Measurements from ENCODE around the gene CBX8. TPM values are rescaled to one million over a fixed set of nuclear protein-coding genes. Genes with fewer than 3 reads are reported as not detected.

CBX8 gene
- total and polyA plus RNA-seq, 2 of the 13 experiments (the other 11 are each of a cell fraction or from before 2014, with no cell fraction given): 0.34 to 12.6 TPM

GRCh38 chr17:79786930-79787643, 9.8 kb downstream of the CBX8 start (continued):
- TF ChIP-seq TIGD3 (CRISPR knock-in tag; IDR thresholded peaks at IDR 0.05; ENCODE audit: borderline replicate concordance) (no peak), FOXO1 (CRISPR knock-in tag; IDR thresholded peaks at IDR 0.05) (no peak), NFKB2 (CRISPR knock-in tag; IDR thresholded peaks at IDR 0.05; ENCODE audit: borderline replicate concordance) (no peak), ZNF282 (IDR thresholded peaks at IDR 0.05; ENCODE audit: partially characterized antibody) (no peak), ZNF224 (CRISPR knock-in tag; IDR thresholded peaks at IDR 0.05) (no peak), TEAD3 (CRISPR knock-in tag; optimal IDR thresholded peaks at IDR 0.05; ENCODE audit: borderline replicate concordance) (peak; percentile 22), RARA (CRISPR knock-in tag; IDR thresholded peaks at IDR 0.05) (no peak), RARG (CRISPR knock-in tag; IDR thresholded peaks at IDR 0.05; ENCODE audit: low read depth) (no peak), ZNF609 (CRISPR knock-in tag; IDR thresholded peaks at IDR 0.05; ENCODE audit: borderline replicate concordance) (no peak)

All from HepG2 (cell line).